Endothelial cell of umbilical vein (primary cell): ENCODE results near the gene RRP8. TPM values are rescaled to one million over a fixed set of nuclear protein-coding genes. Genes with fewer than 3 reads are reported as not detected.

Source experiments
- BruUV-seq: library from RNA; stranded (reverse); fragments of 400-500 nt; replicated peaks from 2 replicates; lab custom pipeline; 2021; lab: Mats Ljungman, UMichigan
- CTCF ChIA-PET: fragments of 300-600, 350-600 bp; sonication (Branson Sonifier 250); formaldehyde crosslinking; loops from one replicate; lab custom pipeline; 2021; ENCODE audit warnings: antibody characterized with exemption, inconsistent platforms; lab: Charles Lee
- POLR2A ChIA-PET: fragments of 300-600, 350-600 bp; sonication (Branson Sonifier 250); formaldehyde crosslinking; loops from one replicate; lab custom pipeline; 2021; ENCODE audit warnings: antibody characterized with exemption, inconsistent platforms; lab: Charles Lee
- DNase-seq: peaks from one replicate; pipeline ENCODE4 v3.0.0-alpha.2; 2011; ENCODE audit warnings: low read depth, low spot score
- FAIRE-seq: peaks from 2 replicates; lab custom pipeline; 2011; peaks lifted over from hg19 to GRCh38; lab: Jason Lieb, UNC
- H2AFZ ChIP-seq: 2 replicates; pipeline ENCODE4 v1.6.0; 2012; ENCODE audit warnings: low read depth, low read length, control low read depth, inconsistent platforms
- H3K27ac ChIP-seq: 2 replicates; pipeline ENCODE4 v1.5.1; 2011; ENCODE audit warnings: low read depth, mild to moderate bottlenecking, control low read depth, low read length, moderate library complexity; ENCODE audit not compliant: insufficient read depth
- H3K27me3 ChIP-seq, 2 experiments: 2 replicates each; pipeline versions ENCODE4 v1.6.0 to v1.6.1; 2011; ENCODE audit warnings: low read length in 2 of 2, mixed read lengths in 1 of 2; ENCODE audit not compliant: control insufficient read depth in 2 of 2, insufficient read depth in 2 of 2
- H3K36me3 ChIP-seq, 2 experiments: 2 replicates in 1 of 2; 3 replicates in 1 of 2; pipeline ENCODE4 v1.5.1; 2011; ENCODE audit warnings: low read length in 2 of 2, mild to moderate bottlenecking in 1 of 2, moderate library complexity in 1 of 2; ENCODE audit not compliant: control insufficient read depth in 2 of 2, insufficient read depth in 2 of 2; ENCODE audit errors: extremely low read depth in 1 of 2
- H3K4me1 ChIP-seq: 3 replicates; pipeline ENCODE4 v1.5.1; 2011; ENCODE audit warnings: mild to moderate bottlenecking, low read length; ENCODE audit not compliant: control insufficient read depth, insufficient read depth; ENCODE audit errors: extremely low read depth
- H3K4me2 ChIP-seq: 2 replicates; pipeline ENCODE4 v1.6.1; 2011; ENCODE audit warnings: low read length, control low read depth, mixed read lengths; ENCODE audit not compliant: insufficient read depth
- H3K4me3 ChIP-seq, 3 experiments: fragments of 200-600 bp in 1 of 3; sonication (generic), shearing (Covaris generic) in 1 of 3; replicated peaks in 1 of 3; 2 replicates each; pipeline ENCODE4 v1.5.1; 2011 to 2016; ENCODE audit warnings: control low read depth in 3 of 3, low read length in 3 of 3, mild to moderate bottlenecking in 2 of 3, inconsistent platforms in 1 of 3, low read depth in 1 of 3, moderate library complexity in 1 of 3; ENCODE audit not compliant: insufficient read depth in 1 of 3
- H3K79me2 ChIP-seq: 2 replicates; pipeline ENCODE4 v1.6.0; 2012; ENCODE audit warnings: low read length, inconsistent platforms; ENCODE audit not compliant: control insufficient read depth, insufficient read depth
- H3K9ac ChIP-seq: replicated peaks from 2 replicates; pipeline ENCODE3; 2011; ENCODE audit warnings: low read length, control low read depth; ENCODE audit not compliant: insufficient read depth; ENCODE audit errors: extremely low read depth
- H3K9me1 ChIP-seq: replicated peaks from 3 replicates; pipeline ENCODE4 v1.6.0; 2011; ENCODE audit warnings: mild to moderate bottlenecking, low read length; ENCODE audit not compliant: control insufficient read depth, insufficient read depth; ENCODE audit errors: extremely low read depth
- H3K9me3 ChIP-seq: replicated peaks from 2 replicates; pipeline ENCODE4 v1.5.1; 2012; ENCODE audit warnings: low read length, inconsistent platforms; ENCODE audit not compliant: control insufficient read depth, insufficient read depth
- H4K20me1 ChIP-seq: replicated peaks from 2 replicates; pipeline ENCODE3; 2011; ENCODE audit warnings: mild to moderate bottlenecking, low read length; ENCODE audit not compliant: control insufficient read depth, insufficient read depth; ENCODE audit errors: extremely low read depth
- EZH2 ChIP-seq: IDR thresholded peaks from 2 replicates; pipeline ENCODE4 v1.6.1; 2012; ENCODE audit warnings: borderline replicate concordance, low read depth, mild to moderate bottlenecking, moderate library complexity, low read length, inconsistent platforms; ENCODE audit not compliant: severe bottlenecking
- FOS ChIP-seq: IDR thresholded peaks from 2 replicates; pipeline ENCODE4 v1.6.1; 2011; ENCODE audit warnings: mild to moderate bottlenecking, low read length, moderate library complexity, borderline replicate concordance; ENCODE audit not compliant: insufficient read depth
- GATA2 ChIP-seq: IDR thresholded peaks from 2 replicates; pipeline ENCODE4 v1.7.0; 2011; ENCODE audit warnings: low read depth, mild to moderate bottlenecking, moderate library complexity, mixed read lengths, low read length; ENCODE audit not compliant: insufficient read length, insufficient read depth
- JUN ChIP-seq: IDR thresholded peaks from 2 replicates; pipeline ENCODE4 v1.6.1; 2011; ENCODE audit warnings: borderline replicate concordance, low read depth; ENCODE audit not compliant: insufficient read length, insufficient read depth
- MAX ChIP-seq: IDR thresholded peaks from 2 replicates; pipeline ENCODE4 v1.6.1; 2011; ENCODE audit not compliant: insufficient read depth, insufficient read length
- MYC ChIP-seq: IDR thresholded peaks from one replicate; pipeline ENCODE4 v1.6.1; 2011; ENCODE audit warnings: mild to moderate bottlenecking, low read depth, low read length
- POLR2A ChIP-seq: IDR thresholded peaks from 2 replicates; pipeline ENCODE4 v1.6.1; 2012; ENCODE audit warnings: low read depth, mild to moderate bottlenecking, control low read depth, low read length
- POLR2AphosphoS5 ChIP-seq: IDR thresholded peaks from 2 replicates; pipeline ENCODE4 v1.6.1; 2012; ENCODE audit warnings: low read depth, mild to moderate bottlenecking, control low read depth, low read length, moderate library complexity; ENCODE audit not compliant: insufficient read depth
- dilution Hi-C: fragments of 300-500 bp; cut with MboI; formaldehyde crosslinking; loops from one replicate; pipeline ENCODE4 v1.15.0; 2019; ENCODE audit warnings: low sequenced_read_pairs; ENCODE audit not compliant: extremely low pct_ligation_motif_present
- intact Hi-C: fragments of 100-400 bp; cut with micrococcal nuclease; formaldehyde crosslinking; loops from one replicate; pipeline ENCODE4 v1.10.0; 2022
- polyA plus RNA-seq, 4 experiments: library from polyadenylated mRNA; depleted of rRNA in 3 of 4; stranded (reverse) in 3 of 4; unstranded in 1 of 4; fragments of >200 nt; gene quantifications; 2 replicates each; pipeline versions ENCODE4 v1.2.1 to v1.2.3, GENCODE V29; 2011 to 2012; ENCODE audit warnings: missing spikeins in 1 of 4
- total RNA-seq: library from RNA; stranded (reverse); gene quantifications from 2 replicates; pipeline ENCODE4 v1.2.3, GENCODE V29; 2021
- TF ChIP-seq, protein P1 (sequence below), 2 donors: IDR thresholded peaks; 1 replicate in 1 of 2; 2 replicates in 1 of 2; pipeline ENCODE4 v1.5.1; 2011; ENCODE audit warnings: low read length in 2 of 2, mild to moderate bottlenecking in 2 of 2, moderate library complexity in 2 of 2, control low read depth in 1 of 2, inconsistent platforms in 1 of 2, low read depth in 1 of 2; ENCODE audit not compliant: insufficient read depth in 1 of 2; ENCODE audit errors: extremely low read depth in 1 of 2

Gene RRP8
- total and polyA plus RNA-seq, 2 donors (not counting 3 experiments of a cell fraction or from before 2014, with no cell fraction given) = 6.4 to 19.4 TPM

DNA sequence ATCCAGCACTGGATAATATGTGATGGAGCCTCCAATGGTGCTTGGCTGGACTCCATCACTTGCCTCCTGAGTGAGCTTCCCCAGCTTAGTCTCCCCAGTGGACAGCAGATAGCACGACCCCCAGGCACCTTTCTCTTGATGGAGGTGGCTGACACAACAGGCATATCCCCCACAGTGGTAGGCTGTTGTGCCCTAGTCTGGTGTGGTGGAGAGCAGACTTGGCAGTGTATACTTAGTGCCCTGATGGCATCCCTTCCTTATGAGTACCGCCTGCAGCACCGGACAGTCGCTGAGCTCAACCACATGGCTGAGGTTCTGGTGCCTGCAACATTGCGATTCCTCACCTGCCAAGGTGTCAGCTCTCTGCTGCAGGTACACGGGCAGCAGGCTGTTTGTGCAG is 56.2 kb downstream of the RRP8 start:
- H3K9me3 ChIP-seq = no peaks in the 10 kb centered on the region
- TF ChIP-seq JUN (no peak), POLR2A (no peak), MYC (no peak), GATA2 (no peak), MAX (no peak), FOS (no peak), POLR2AphosphoS5 (no peak), EZH2 (no peak)
- TF ChIP-seq, protein P1, sequence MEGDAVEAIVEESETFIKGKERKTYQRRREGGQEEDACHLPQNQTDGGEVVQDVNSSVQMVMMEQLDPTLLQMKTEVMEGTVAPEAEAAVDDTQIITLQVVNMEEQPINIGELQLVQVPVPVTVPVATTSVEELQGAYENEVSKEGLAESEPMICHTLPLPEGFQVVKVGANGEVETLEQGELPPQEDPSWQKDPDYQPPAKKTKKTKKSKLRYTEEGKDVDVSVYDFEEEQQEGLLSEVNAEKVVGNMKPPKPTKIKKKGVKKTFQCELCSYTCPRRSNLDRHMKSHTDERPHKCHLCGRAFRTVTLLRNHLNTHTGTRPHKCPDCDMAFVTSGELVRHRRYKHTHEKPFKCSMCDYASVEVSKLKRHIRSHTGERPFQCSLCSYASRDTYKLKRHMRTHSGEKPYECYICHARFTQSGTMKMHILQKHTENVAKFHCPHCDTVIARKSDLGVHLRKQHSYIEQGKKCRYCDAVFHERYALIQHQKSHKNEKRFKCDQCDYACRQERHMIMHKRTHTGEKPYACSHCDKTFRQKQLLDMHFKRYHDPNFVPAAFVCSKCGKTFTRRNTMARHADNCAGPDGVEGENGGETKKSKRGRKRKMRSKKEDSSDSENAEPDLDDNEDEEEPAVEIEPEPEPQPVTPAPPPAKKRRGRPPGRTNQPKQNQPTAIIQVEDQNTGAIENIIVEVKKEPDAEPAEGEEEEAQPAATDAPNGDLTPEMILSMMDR (IDR thresholded peaks at IDR 0.05; ENCODE audit: extremely low read depth in 1 of 2, insufficient read depth in 1 of 2, low read depth in 1 of 2, low read length in 2 of 2) = no peak
- H3K36me3 ChIP-seq = no peaks in the 10 kb centered on the region
- ChIA-PET CTCF (interaction anchor here (5.4 kb wide), 1 partner anchor 15 kb away, joined by 31 read pairs; no protein-coding TSS in a partner anchor), POLR2A (no interaction called here)
- no peak for DNase-seq
- intact Hi-C loops (no loop called here), dilution Hi-C loops (no loop called here)
- no peaks in the 10 kb centered on the region for H3K9me1 ChIP-seq
- BruUV-seq = no TSS peak
- no peaks in the 10 kb centered on the region for H3K79me2 ChIP-seq
- H3K27me3 ChIP-seq = no peaks in the 10 kb centered on the region
- no peak overlapping the region for H3K9ac ChIP-seq
- H3K4me2 ChIP-seq = no peak overlapping the region
- H3K4me3 ChIP-seq = no peak overlapping the region
- H3K4me1 ChIP-seq = no peaks in the 10 kb centered on the region
- no peak overlapping the region for H2AFZ ChIP-seq
- no peak overlapping the region for H3K27ac ChIP-seq
- FAIRE-seq = no peak
- H4K20me1 ChIP-seq = no peaks in the 10 kb centered on the region
